Left ventricle myocardium inferior (tissue), 1 donor: ENCODE measurements around the gene TECPR2. TPM values are rescaled to one million over a fixed set of nuclear protein-coding genes. Genes with fewer than 3 reads are reported as not detected.

Experiments used
- DNase-seq: peaks from one replicate; pipeline ENCODE4 v3.0.0-alpha.2; 2020
- H3K27ac ChIP-seq: fragments of 200-600 bp; replicated peaks from 2 replicates; pipeline ENCODE4 v1.8.0; 2021
- H3K27me3 ChIP-seq: fragments of 200-600 bp; 2 replicates; pipeline ENCODE4 v1.8.0; 2021; ENCODE audit warnings: low read depth
- H3K36me3 ChIP-seq: fragments of 200-600 bp; 2 replicates; pipeline ENCODE4 v1.8.0; 2021
- H3K4me1 ChIP-seq: fragments of 200-600 bp; 2 replicates; pipeline ENCODE4 v1.8.0; 2021
- H3K4me3 ChIP-seq: fragments of 200-600 bp; 2 replicates; pipeline ENCODE4 v1.8.0; 2021; ENCODE audit warnings: mild to moderate bottlenecking, moderate library complexity
- H3K9me3 ChIP-seq: fragments of 200-600 bp; replicated peaks from 2 replicates; pipeline ENCODE4 v1.8.0; 2021
- CTCF ChIP-seq: fragments of 200-600 bp; IDR thresholded peaks from 2 replicates; pipeline ENCODE4 v1.8.0; 2021; ENCODE audit warnings: antibody characterized with exemption, mild to moderate bottlenecking, borderline replicate concordance
- intact Hi-C: fragments of 100-400 bp; cut with micrococcal nuclease; formaldehyde crosslinking; loops from one replicate; pipeline ENCODE4 v1.11.0; 2022
- total RNA-seq: library from RNA; stranded (reverse); fragmentation: NEBNext Ultra II Directional; extraction: Animal tissue kit (Norgen Biotek cat#: 25700); gene quantifications from one replicate; pipeline ENCODE4 v1.2.1, GENCODE V29; 2021
- donor health status: DM: no; HTN: yes; CAD: no; lungs with severe emphysema.

Gene TECPR2
- total RNA-seq, 1 donor from 2014 or later, result 20.0 TPM

- peaks cover 80% of the 10 kb centered on the region for H3K36me3 ChIP-seq
- no peak overlapping the region for H3K27ac ChIP-seq
- intact Hi-C loops, result no loop called here
- no peaks in the 10 kb centered on the region for H3K9me3 ChIP-seq
- H3K4me1 ChIP-seq, result no peaks in the 10 kb centered on the region
- H3K4me3 ChIP-seq, result no peak overlapping the region
- no peak for DNase-seq
- H3K27me3 ChIP-seq, result no peaks in the 10 kb centered on the region
- TF ChIP-seq CTCF, result no peak
These were observed 67.6 kb downstream of the TECPR2 start for GRCh38 chr14:102430212-102430908.

GRCh38 chr14:102431751-102432150 lies 69.0 kb downstream of the TECPR2 start:
- Histone ChIP-seq H3K27me3 (no peaks in the 10 kb centered on the region), H3K36me3 (peaks cover 82% of the 10 kb centered on the region), H3K9me3 (no peaks in the 10 kb centered on the region), H3K27ac (no peak overlapping the region), H3K4me3 (no peak overlapping the region), H3K4me1 (no peaks in the 10 kb centered on the region)
- intact Hi-C loops, result no loop called here
- DNase-seq, result no peak
- TF ChIP-seq CTCF, result no peak

- Histone ChIP-seq H3K36me3 (peaks cover 65% of the 10 kb centered on the region), H3K4me1 (peaks cover 10% of the 10 kb centered on the region), H3K9me3 (no peaks in the 10 kb centered on the region), H3K27me3 (no peaks in the 10 kb centered on the region), H3K27ac (no peak overlapping the region), H3K4me3 (no peak overlapping the region)
- TF ChIP-seq CTCF, result no peak
- DNase-seq, result no peak
- intact Hi-C loops, result no loop called here
These were observed 72.0 kb downstream of the TECPR2 start for GRCh38 chr14:102434647-102435175.

- no peaks in the 10 kb centered on the region for H3K9me3 ChIP-seq
- peaks cover 76% of the 10 kb centered on the region for H3K36me3 ChIP-seq
- no peak overlapping the region for H3K27ac ChIP-seq
- intact Hi-C loops, result no loop called here
- peak; percentile 86 for TF ChIP-seq CTCF
- H3K27me3 ChIP-seq, result no peaks in the 10 kb centered on the region
- H3K4me1 ChIP-seq, result peaks cover 10% of the 10 kb centered on the region
- peak overlapping the region; percentile 41 for H3K4me3 ChIP-seq
- DNase-seq, result peak; percentile 87
These were observed 75.5 kb downstream of the TECPR2 start for GRCh38 chr14:102437997-102438915.

- Histone ChIP-seq H3K27me3 (no peaks in the 10 kb centered on the region), H3K36me3 (peaks cover 76% of the 10 kb centered on the region), H3K4me1 (peaks cover 10% of the 10 kb centered on the region), H3K4me3 (no peak overlapping the region), H3K27ac (no peak overlapping the region), H3K9me3 (no peaks in the 10 kb centered on the region)
- no peak for DNase-seq
- intact Hi-C loops, result no loop called here
- no peak for TF ChIP-seq CTCF
These were observed 76.8 kb downstream of the TECPR2 start for GRCh38 chr14:102439556-102439955.
